GM12878 (cell line): ENCODE data around the gene CARD9. TPM values are rescaled to one million over a fixed set of nuclear protein-coding genes. Genes with fewer than 3 reads are reported as not detected.

Source experiments
- ATAC-seq: fragments of 200-7000 bp; cut with Tn5 transposase; 3 replicates; pipeline ENCODE4 v1.9.1; 2020; ENCODE audit warnings: mild to moderate bottlenecking, moderate library complexity
- BruUV-seq: library from RNA; stranded (reverse); fragments of 400-500 nt; replicated peaks from 2 replicates; lab custom pipeline; 2021; lab: Mats Ljungman, UMichigan
- CTCF ChIA-PET: fragments of 300-600 bp; sonication (Branson Sonifier 250); formaldehyde crosslinking; extraction: SDS; loops from one replicate; lab custom pipeline; 2021; ENCODE audit warnings: inconsistent platforms; lab: Yijun Ruan, JAX
- POLR2A ChIA-PET: fragments of 350-600 bp; formaldehyde crosslinking; extraction: SDS; loops from one replicate; lab custom pipeline; 2021; ENCODE audit warnings: inconsistent platforms; lab: Charles Lee
- RAD21 ChIA-PET: fragments of 300-600 bp; sonication (Branson Sonifier 250); formaldehyde crosslinking; loops from one replicate; lab custom pipeline; 2023; ENCODE audit warnings: antibody characterized with exemption; ENCODE audit not compliant: unreplicated experiment; lab: Charles Lee
- SMC1A ChIA-PET: fragments of 300-600 bp; sonication (Branson Sonifier 250); formaldehyde crosslinking; loops from one replicate; lab custom pipeline; 2023; ENCODE audit not compliant: unreplicated experiment, uncharacterized antibody; lab: Charles Lee
- DNase-seq: peaks from one replicate; pipeline ENCODE4 v3.0.0-alpha.2; 2011; ENCODE audit warnings: low read depth, low spot score
- FAIRE-seq: peaks from 3 replicates; lab custom pipeline; 2011; peaks lifted over from hg19 to GRCh38; lab: Jason Lieb, UNC
- H2AFZ ChIP-seq: 2 replicates; pipeline ENCODE4 v1.6.0; 2011; ENCODE audit warnings: low read depth, low read length, control low read depth; ENCODE audit not compliant: control insufficient read depth
- H3K27ac ChIP-seq: 2 replicates; pipeline ENCODE4 v1.5.1; 2011; ENCODE audit warnings: control low read depth; ENCODE audit not compliant: control insufficient read depth, insufficient read depth
- H3K27me3 ChIP-seq, 2 experiments: replicated peaks in 1 of 2; 2 replicates each; pipeline versions ENCODE4 v1.6.0 to v1.6.1; 2011; ENCODE audit warnings: low read length in 1 of 2; ENCODE audit not compliant: control insufficient read depth in 2 of 2, insufficient read depth in 2 of 2
- H3K36me3 ChIP-seq, 2 experiments: 2 replicates each; pipeline ENCODE4 v1.5.1; 2011; ENCODE audit warnings: low read length in 1 of 2; ENCODE audit not compliant: control insufficient read depth in 2 of 2, insufficient read depth in 2 of 2
- H3K4me1 ChIP-seq: 2 replicates; pipeline ENCODE4 v1.6.1; 2011; ENCODE audit warnings: mild to moderate bottlenecking, low read length, moderate library complexity, mixed read lengths; ENCODE audit not compliant: control insufficient read depth, insufficient read depth
- H3K4me2 ChIP-seq: 2 replicates; pipeline ENCODE4 v1.6.0; 2011; ENCODE audit warnings: control low read depth; ENCODE audit not compliant: control insufficient read depth, insufficient read depth
- H3K4me3 ChIP-seq: fragments of 200-600 bp; sonication (generic); 2 replicates; pipeline ENCODE4 v1.5.1; 2016
- H3K79me2 ChIP-seq: 2 replicates; pipeline ENCODE4 v1.6.0; 2011; ENCODE audit warnings: low read length; ENCODE audit not compliant: control insufficient read depth, insufficient read depth
- H3K9ac ChIP-seq: 2 replicates; pipeline ENCODE4 v1.8.0; 2011; ENCODE audit warnings: low read length, control low read depth, mixed read lengths; ENCODE audit not compliant: control insufficient read depth, insufficient read depth
- H3K9me3 ChIP-seq: replicated peaks from 3 replicates; pipeline ENCODE4 v1.5.1; 2011; ENCODE audit warnings: mild to moderate bottlenecking, low read length; ENCODE audit not compliant: control insufficient read depth, insufficient read depth
- H4K20me1 ChIP-seq: 2 replicates; pipeline ENCODE4 v1.6.0; 2011; ENCODE audit not compliant: control insufficient read depth, insufficient read depth
- BCLAF1 ChIP-seq: fragments of 450-650 bp; IDR thresholded peaks from 2 replicates; pipeline ENCODE4 v1.6.1; 2017; ENCODE audit warnings: antibody characterized with exemption, mild to moderate bottlenecking, moderate library complexity
- CBFB ChIP-seq: IDR thresholded peaks from 2 replicates; pipeline ENCODE4 v1.6.1; 2016; ENCODE audit warnings: antibody characterized with exemption, low read depth
- CREM ChIP-seq: IDR thresholded peaks from 2 replicates; pipeline ENCODE4 v1.6.1; 2014; ENCODE audit warnings: antibody characterized with exemption, low read depth
- DPF2 ChIP-seq: fragments of 450-650 bp; IDR thresholded peaks from 2 replicates; pipeline ENCODE4 v1.6.1; 2017; ENCODE audit warnings: mild to moderate bottlenecking
- ETV6 ChIP-seq, 2 experiments: fragments of 450-650 bp in 1 of 2; IDR thresholded peaks in 1 of 2; conservative IDR thresholded peaks in 1 of 2; 2 replicates each; pipeline ENCODE4 v1.6.1; 2014; ENCODE audit warnings: antibody characterized with exemption in 1 of 2, borderline replicate concordance in 1 of 2, low read depth in 1 of 2, mild to moderate bottlenecking in 1 of 2, moderate library complexity in 1 of 2
- HCFC1 ChIP-seq: fragments of 150-350 bp; IDR thresholded peaks from 2 replicates; pipeline ENCODE4 v1.6.1; 2014; ENCODE audit warnings: low read length
- PAX8 ChIP-seq: fragments of 450-650 bp; IDR thresholded peaks from 2 replicates; pipeline ENCODE4 v1.6.1; 2017; ENCODE audit warnings: mild to moderate bottlenecking, moderate library complexity
- SMC3 ChIP-seq: IDR thresholded peaks from 2 replicates; pipeline ENCODE4 v1.6.1; 2011; ENCODE audit warnings: low read length, improper control_type of control experiment, borderline replicate concordance
- SP1 ChIP-seq: IDR thresholded peaks from one replicate; pipeline ENCODE4 v1.6.1; 2011; ENCODE audit warnings: low read depth, low read length
- TAF1 ChIP-seq: IDR thresholded peaks from 2 replicates; pipeline ENCODE4 v1.6.1; 2011; ENCODE audit warnings: mild to moderate bottlenecking, low read depth, low read length, borderline replicate concordance
- TARDBP ChIP-seq: IDR thresholded peaks from 2 replicates; pipeline ENCODE4 v1.6.1; 2016; ENCODE audit warnings: borderline replicate concordance
- USF2 ChIP-seq: IDR thresholded peaks from 2 replicates; pipeline ENCODE4 v1.6.1; 2011; ENCODE audit warnings: low read depth, low read length, improper control_type of control experiment, borderline replicate concordance
- YY1 ChIP-seq: IDR thresholded peaks from 2 replicates; pipeline ENCODE4 v1.6.1; 2011; ENCODE audit warnings: low read depth, mild to moderate bottlenecking, low read length
- ZNF217 ChIP-seq: fragments of 450-650 bp; IDR thresholded peaks from 2 replicates; pipeline ENCODE4 v1.6.1; 2017; ENCODE audit warnings: antibody characterized with exemption, mild to moderate bottlenecking
- WGBS: methylation state at CpG from one replicate; pipeline ENCODE4 v1.1.6; 2016; ENCODE audit warnings: low lambda C conversion rate; ENCODE audit not compliant: insufficient replicate concordance, insufficient coverage; ENCODE audit errors: missing lambda C conversion rate; 5-methylcytosine and 5-hydroxymethylcytosine counted together
- in situ Hi-C: fragments of 300-500 bp; cut with MboI; formaldehyde crosslinking; loops from 9 replicates; pipeline ENCODE4 v1.14.3; 2018; ENCODE audit warnings: mixed read lengths
- intact Hi-C: fragments of 100-400 bp; cut with micrococcal nuclease; formaldehyde crosslinking; loops from one replicate; pipeline ENCODE4 v1.14.2; 2022; ENCODE audit not compliant: unreplicated experiment
- polyA plus RNA-seq, 11 experiments: library from polyadenylated mRNA; depleted of rRNA in 4 of 11; unstranded in 6 of 11; stranded (reverse) in 5 of 11; fragments of >200 nt; fragmentation: Nextera tagmentation in 4 of 11; fragmentation: Illumina TruSeq in 1 of 11; extraction: Ambion mirVana in 4 of 11; extraction: Trizol in 1 of 11; gene quantifications; 1 replicate in 1 of 11; 2 replicates in 10 of 11; pipeline versions ENCODE4 v1.2.1 to v1.2.3, GENCODE V29; 2011 to 2016; ENCODE audit warnings: inconsistent platforms in 2 of 11, missing spikeins in 2 of 11, low read depth in 1 of 11
- total RNA-seq, 4 experiments: library from RNA; depleted of rRNA in 3 of 4; stranded (reverse); fragments of >200 nt in 3 of 4; fragmentation: Illumina TruSeq in 1 of 4; extraction: Trizol in 1 of 4; gene quantifications; 2 replicates each; pipeline versions ENCODE4 v1.2.1 to v1.2.3, GENCODE V29; 2013 to 2021
- TF ChIP-seq, protein P1 (sequence below): fragments of 450-650 bp; formaldehyde crosslinking; IDR thresholded peaks from 2 replicates; pipeline ENCODE4 v1.4.0; 2022; ENCODE audit warnings: mild to moderate bottlenecking, moderate library complexity
- TF ChIP-seq, protein P2 (sequence below): IDR thresholded peaks from 2 replicates; pipeline ENCODE4 v1.6.1; 2012; ENCODE audit warnings: low read depth, low read length, improper control_type of control experiment

Gene CARD9
- total and polyA plus RNA-seq, 10 of the 15 experiments (the other 5 are each of a cell fraction or from before 2014, with no cell fraction given) = 0.11 to 4.9 (median 1.8) TPM; not detected in 1

- no TSS peak for BruUV-seq
- no peak overlapping the region for H2AFZ ChIP-seq
- ATAC-seq (no peak), DNase-seq (no peak), FAIRE-seq (no peak)
- 0 out of 2 replicates have a peak, but pooled peaks cover 4% of the 10 kb centered on the region for H3K4me1 ChIP-seq
- no peak overlapping the region for H3K9ac ChIP-seq
- H4K20me1 ChIP-seq = no peaks in the 10 kb centered on the region
- no peak overlapping the region for H3K27ac ChIP-seq
- H3K79me2 ChIP-seq = no peaks in the 10 kb centered on the region
- intact Hi-C loops = no loop called here
- no peak overlapping the region for H3K4me3 ChIP-seq
- SMC1A ChIA-PET = no interaction called here
- H3K27me3 ChIP-seq = no peaks in the 10 kb centered on the region
- CTCF ChIA-PET = interaction anchor here (1.9 kb wide), 1 partner anchor 28 kb away, joined by 7 read pairs; the partner anchor contains the start of gene SNAPC4
- H3K9me3 ChIP-seq = no peaks in the 10 kb centered on the region
- 33% methylated on average over 6 of the region's 13 CpGs for WGBS
- POLR2A ChIA-PET = interaction anchor here (2.0 kb wide), 1 partner anchor 32 kb away, joined by 5 read pairs; no protein-coding TSS in a partner anchor
- RAD21 ChIA-PET = interaction anchor here (1.6 kb wide), 1 partner anchor 8 kb away, joined by 6 read pairs; the partner anchor contains the start of gene DNLZ
- in situ Hi-C loops = no loop called here
- peaks cover 0 to 1% of the 10 kb centered on the region in 2 experiments; a peak in 3 of 4 replicates for H3K36me3 ChIP-seq
- no peak overlapping the region for H3K4me2 ChIP-seq
- TF ChIP-seq PAX8 (no peak), TARDBP (no peak), USF2 (no peak), TAF1 (no peak), BCLAF1 (no peak), DPF2 (no peak), SP1 (no peak), ZNF217 (no peak), ETV6 (conservative IDR thresholded peaks at IDR 0.05 in 1 of 2, IDR thresholded peaks at IDR 0.05 in 1 of 2; ENCODE audit: borderline replicate concordance in 1 of 2, low read depth in 1 of 2) (no peak), CBFB (no peak), HCFC1 (no peak), CREM (no peak), YY1 (no peak), SMC3 (no peak)
- TF ChIP-seq, protein P1, sequence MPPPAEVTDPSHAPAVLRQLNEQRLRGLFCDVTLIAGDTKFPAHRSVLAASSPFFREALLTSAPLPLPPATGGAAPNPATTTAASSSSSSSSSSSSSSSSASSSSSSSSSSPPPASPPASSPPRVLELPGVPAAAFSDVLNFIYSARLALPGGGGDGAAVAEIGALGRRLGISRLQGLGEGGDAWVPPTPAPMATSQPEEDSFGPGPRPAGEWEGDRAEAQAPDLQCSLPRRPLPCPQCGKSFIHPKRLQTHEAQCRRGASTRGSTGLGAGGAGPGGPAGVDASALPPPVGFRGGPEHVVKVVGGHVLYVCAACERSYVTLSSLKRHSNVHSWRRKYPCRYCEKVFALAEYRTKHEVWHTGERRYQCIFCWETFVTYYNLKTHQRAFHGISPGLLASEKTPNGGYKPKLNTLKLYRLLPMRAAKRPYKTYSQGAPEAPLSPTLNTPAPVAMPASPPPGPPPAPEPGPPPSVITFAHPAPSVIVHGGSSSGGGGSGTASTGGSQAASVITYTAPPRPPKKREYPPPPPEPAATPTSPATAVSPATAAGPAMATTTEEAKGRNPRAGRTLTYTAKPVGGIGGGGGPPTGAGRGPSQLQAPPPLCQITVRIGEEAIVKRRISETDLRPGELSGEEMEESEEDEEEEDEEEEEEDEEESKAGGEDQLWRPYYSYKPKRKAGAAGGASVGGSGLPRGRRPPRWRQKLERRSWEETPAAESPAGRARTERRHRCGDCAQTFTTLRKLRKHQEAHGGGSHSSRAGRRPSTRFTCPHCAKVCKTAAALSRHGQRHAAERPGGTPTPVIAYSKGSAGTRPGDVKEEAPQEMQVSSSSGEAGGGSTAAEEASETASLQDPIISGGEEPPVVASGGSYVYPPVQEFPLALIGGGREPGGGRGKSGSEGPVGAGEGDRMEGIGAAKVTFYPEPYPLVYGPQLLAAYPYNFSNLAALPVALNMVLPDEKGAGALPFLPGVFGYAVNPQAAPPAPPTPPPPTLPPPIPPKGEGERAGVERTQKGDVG = no peak
- TF ChIP-seq, protein P2, sequence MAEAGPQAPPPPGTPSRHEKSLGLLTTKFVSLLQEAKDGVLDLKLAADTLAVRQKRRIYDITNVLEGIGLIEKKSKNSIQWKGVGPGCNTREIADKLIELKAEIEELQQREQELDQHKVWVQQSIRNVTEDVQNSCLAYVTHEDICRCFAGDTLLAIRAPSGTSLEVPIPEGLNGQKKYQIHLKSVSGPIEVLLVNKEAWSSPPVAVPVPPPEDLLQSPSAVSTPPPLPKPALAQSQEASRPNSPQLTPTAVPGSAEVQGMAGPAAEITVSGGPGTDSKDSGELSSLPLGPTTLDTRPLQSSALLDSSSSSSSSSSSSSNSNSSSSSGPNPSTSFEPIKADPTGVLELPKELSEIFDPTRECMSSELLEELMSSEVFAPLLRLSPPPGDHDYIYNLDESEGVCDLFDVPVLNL = no peak
Measured at GRCh38 chr9:136371533-136371880, 2.0 kb downstream of the CARD9 start.
